Measurements from ENCODE around the gene KNTC1.

KNTC1 gene

GRCh38 chr12:122537021-122537420 is 10.0 kb downstream of the KNTC1 start:
- no peaks in the 10 kb centered on the region for H3K27me3 ChIP-seq (ENCODE audit: insufficient read depth, low read depth)
- H4K20me1 ChIP-seq (ENCODE audit: insufficient read depth) = no peaks in the 10 kb centered on the region
- H3K4me1 ChIP-seq (ENCODE audit: low read depth, poor library complexity, severe bottlenecking) = no peaks in the 10 kb centered on the region
- no peak overlapping the region for H2AFZ ChIP-seq (ENCODE audit: low read depth)
- H3K79me2 ChIP-seq (ENCODE audit: insufficient read depth, low read depth) = no peaks in the 10 kb centered on the region
- H3K9ac ChIP-seq = no peak overlapping the region
- no peak overlapping the region for H3K27ac ChIP-seq
- no peak overlapping the region for H3K4me3 ChIP-seq (IDR thresholded peaks at IDR 0.05; ENCODE audit: insufficient read depth, low read depth, low read length)
- no peak overlapping the region for H3K4me2 ChIP-seq
- H3K36me3 ChIP-seq (ENCODE audit: insufficient read depth) = no peaks in the 10 kb centered on the region
- TF ChIP-seq CTCF (conservative IDR thresholded peaks at IDR 0.05; ENCODE audit: low read depth, low read length) = no peak

- Histone ChIP-seq H2AFZ (ENCODE audit: low read depth) (no peak overlapping the region), H3K27me3 (ENCODE audit: insufficient read depth, low read depth) (no peaks in the 10 kb centered on the region), H3K27ac (no peak overlapping the region), H3K36me3 (ENCODE audit: insufficient read depth) (no peaks in the 10 kb centered on the region; the same call in 1 of the 2 replicates), H3K4me1 (ENCODE audit: low read depth, poor library complexity, severe bottlenecking) (peaks cover 7% of the 10 kb centered on the region), H4K20me1 (ENCODE audit: insufficient read depth) (no peaks in the 10 kb centered on the region), H3K79me2 (ENCODE audit: insufficient read depth, low read depth) (no peaks in the 10 kb centered on the region), H3K9ac (no peak overlapping the region), H3K4me3 (IDR thresholded peaks at IDR 0.05; ENCODE audit: insufficient read depth, low read depth, low read length) (no peak overlapping the region), H3K4me2 (no peak overlapping the region)
- no peak for TF ChIP-seq CTCF (conservative IDR thresholded peaks at IDR 0.05; ENCODE audit: low read depth, low read length)
Observed at GRCh38 chr12:122538496-122538895, 11.4 kb downstream of the KNTC1 start.

GRCh38 chr12:122544537-122544936 is 17.5 kb downstream of the KNTC1 start:
- Histone ChIP-seq H3K4me2 (peak overlapping the region; percentile 33; the same call in 1 of the 2 replicates), H3K9ac (no peak overlapping the region), H2AFZ (ENCODE audit: low read depth) (no peak overlapping the region), H3K27me3 (ENCODE audit: insufficient read depth, low read depth) (no peaks in the 10 kb centered on the region), H3K79me2 (ENCODE audit: insufficient read depth, low read depth) (no peaks in the 10 kb centered on the region), H3K4me1 (ENCODE audit: low read depth, poor library complexity, severe bottlenecking) (peaks cover 25% of the 10 kb centered on the region), H4K20me1 (ENCODE audit: insufficient read depth) (no peaks in the 10 kb centered on the region), H3K36me3 (ENCODE audit: insufficient read depth) (no peaks in the 10 kb centered on the region; the same call in 1 of the 2 replicates), H3K27ac (peak overlapping the region; percentile 33; the same call in 1 of the 2 replicates), H3K4me3 (IDR thresholded peaks at IDR 0.05; ENCODE audit: insufficient read depth, low read depth, low read length) (no peak overlapping the region)
- TF ChIP-seq CTCF (conservative IDR thresholded peaks at IDR 0.05; ENCODE audit: low read depth, low read length) = no peak

- H3K27ac ChIP-seq = no peak overlapping the region
- no peak for TF ChIP-seq CTCF (conservative IDR thresholded peaks at IDR 0.05; ENCODE audit: low read depth, low read length)
- no peaks in the 10 kb centered on the region for H4K20me1 ChIP-seq (ENCODE audit: insufficient read depth)
- no peaks in the 10 kb centered on the region; the same call in 1 of the 2 replicates for H3K36me3 ChIP-seq (ENCODE audit: insufficient read depth)
- no peaks in the 10 kb centered on the region for H3K79me2 ChIP-seq (ENCODE audit: insufficient read depth, low read depth)
- H3K9ac ChIP-seq = no peak overlapping the region
- H3K4me1 ChIP-seq (ENCODE audit: low read depth, poor library complexity, severe bottlenecking) = peaks cover 25% of the 10 kb centered on the region
- no peak overlapping the region for H2AFZ ChIP-seq (ENCODE audit: low read depth)
- no peaks in the 10 kb centered on the region for H3K27me3 ChIP-seq (ENCODE audit: insufficient read depth, low read depth)
- H3K4me3 ChIP-seq (IDR thresholded peaks at IDR 0.05; ENCODE audit: insufficient read depth, low read depth, low read length) = no peak overlapping the region
- no peak overlapping the region for H3K4me2 ChIP-seq
Observed at GRCh38 chr12:122545855-122546254, 18.8 kb downstream of the KNTC1 start.

Measured in KMS-11 (cell line).